ENCODE measurements around the gene ZRANB3. TPM values are rescaled to one million over a fixed set of nuclear protein-coding genes. Genes with fewer than 3 reads are reported as not detected.

Gene ZRANB3
- total RNA-seq, 4 donors from 2014 or later = 2.8 to 6.9 (median 6.0) TPM

GRCh38 chr2:135485441-135485840 lies 45.6 kb downstream of the ZRANB3 start:
- H3K9me3 ChIP-seq = peaks cover 4% of the 10 kb centered on the region
- no peak for DNase-seq (ENCODE audit: low spot score in 2 of 2)
- H3K27ac ChIP-seq = no peak overlapping the region
- no peaks in the 10 kb centered on the region for H3K4me1 ChIP-seq
- no peaks in the 10 kb centered on the region for H3K27me3 ChIP-seq
- TF ChIP-seq, protein P1, sequence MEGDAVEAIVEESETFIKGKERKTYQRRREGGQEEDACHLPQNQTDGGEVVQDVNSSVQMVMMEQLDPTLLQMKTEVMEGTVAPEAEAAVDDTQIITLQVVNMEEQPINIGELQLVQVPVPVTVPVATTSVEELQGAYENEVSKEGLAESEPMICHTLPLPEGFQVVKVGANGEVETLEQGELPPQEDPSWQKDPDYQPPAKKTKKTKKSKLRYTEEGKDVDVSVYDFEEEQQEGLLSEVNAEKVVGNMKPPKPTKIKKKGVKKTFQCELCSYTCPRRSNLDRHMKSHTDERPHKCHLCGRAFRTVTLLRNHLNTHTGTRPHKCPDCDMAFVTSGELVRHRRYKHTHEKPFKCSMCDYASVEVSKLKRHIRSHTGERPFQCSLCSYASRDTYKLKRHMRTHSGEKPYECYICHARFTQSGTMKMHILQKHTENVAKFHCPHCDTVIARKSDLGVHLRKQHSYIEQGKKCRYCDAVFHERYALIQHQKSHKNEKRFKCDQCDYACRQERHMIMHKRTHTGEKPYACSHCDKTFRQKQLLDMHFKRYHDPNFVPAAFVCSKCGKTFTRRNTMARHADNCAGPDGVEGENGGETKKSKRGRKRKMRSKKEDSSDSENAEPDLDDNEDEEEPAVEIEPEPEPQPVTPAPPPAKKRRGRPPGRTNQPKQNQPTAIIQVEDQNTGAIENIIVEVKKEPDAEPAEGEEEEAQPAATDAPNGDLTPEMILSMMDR (IDR thresholded peaks at IDR 0.05) = no peak
- WGBS = 96% methylated on average over 4 of the region's 4 CpGs
- no peak overlapping the region for H3K4me3 ChIP-seq
- no peaks in the 10 kb centered on the region for H3K36me3 ChIP-seq

GRCh38 chr2:135475128-135475527 lies 55.9 kb downstream of the ZRANB3 start:
- TF ChIP-seq POLR2AphosphoS5 (IDR thresholded peaks at IDR 0.05) (no peak), POLR2A (IDR thresholded peaks at IDR 0.05) (no peak), EP300 (IDR thresholded peaks at IDR 0.05) (no peak)
- TF ChIP-seq, protein P1 (IDR thresholded peaks at IDR 0.05) = no peak
- Histone ChIP-seq H3K4me1 (no peaks in the 10 kb centered on the region), H3K9me3 (no peaks in the 10 kb centered on the region), H3K27me3 (no peaks in the 10 kb centered on the region), H3K4me3 (no peak overlapping the region), H3K36me3 (no peaks in the 10 kb centered on the region), H3K27ac (no peak overlapping the region)
- no peak for DNase-seq (ENCODE audit: low spot score in 2 of 2)

DNA sequence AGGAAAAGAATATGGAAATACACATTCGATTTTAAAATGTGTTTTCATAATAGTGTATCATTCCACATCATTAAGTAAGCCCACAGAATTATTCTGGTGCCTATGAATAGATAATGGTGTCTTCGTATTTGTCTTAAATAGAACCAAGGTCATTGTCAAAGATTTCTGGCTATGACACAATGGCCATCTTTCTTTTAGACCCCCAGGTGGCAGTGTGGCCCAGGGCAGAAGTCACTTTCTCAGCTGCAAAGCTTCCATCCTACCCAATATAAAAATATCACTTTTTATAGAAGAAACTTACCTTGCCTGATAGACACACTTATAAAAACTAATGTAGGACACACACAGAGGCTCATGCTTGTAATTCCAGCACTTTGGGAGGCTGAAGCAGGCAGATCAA lies 57.5 kb downstream of the ZRANB3 start:
- no peaks in the 10 kb centered on the region for H3K27me3 ChIP-seq
- H3K4me3 ChIP-seq = no peak overlapping the region
- H3K4me1 ChIP-seq = no peaks in the 10 kb centered on the region
- H3K9me3 ChIP-seq = no peaks in the 10 kb centered on the region
- no peak for DNase-seq (ENCODE audit: low spot score in 2 of 2)
- H3K27ac ChIP-seq = no peak overlapping the region
- no peaks in the 10 kb centered on the region for H3K36me3 ChIP-seq
- 90% methylated on average over 2 of the region's 2 CpGs for WGBS
- TF ChIP-seq, protein P1 (IDR thresholded peaks at IDR 0.05) = peak in 1 of 2 donors; percentile 5
- no peak for TF ChIP-seq POLR2AphosphoS5 (IDR thresholded peaks at IDR 0.05)

GRCh38 chr2:135471106-135471505 lies 59.9 kb downstream of the ZRANB3 start:
- no peak overlapping the region for H3K4me3 ChIP-seq
- TF ChIP-seq POLR2AphosphoS5 (IDR thresholded peaks at IDR 0.05) = no peak
- TF ChIP-seq POLR2A (IDR thresholded peaks at IDR 0.05) = no peak
- TF ChIP-seq, protein P1 (IDR thresholded peaks at IDR 0.05) = no peak
- no peak for TF ChIP-seq EP300 (IDR thresholded peaks at IDR 0.05)
- H3K9me3 ChIP-seq = no peaks in the 10 kb centered on the region
- H3K4me1 ChIP-seq = no peaks in the 10 kb centered on the region
- no peaks in the 10 kb centered on the region for H3K36me3 ChIP-seq
- no peak for DNase-seq (ENCODE audit: low spot score in 2 of 2)
- H3K27ac ChIP-seq = no peak overlapping the region
- H3K27me3 ChIP-seq = no peaks in the 10 kb centered on the region

DNA sequence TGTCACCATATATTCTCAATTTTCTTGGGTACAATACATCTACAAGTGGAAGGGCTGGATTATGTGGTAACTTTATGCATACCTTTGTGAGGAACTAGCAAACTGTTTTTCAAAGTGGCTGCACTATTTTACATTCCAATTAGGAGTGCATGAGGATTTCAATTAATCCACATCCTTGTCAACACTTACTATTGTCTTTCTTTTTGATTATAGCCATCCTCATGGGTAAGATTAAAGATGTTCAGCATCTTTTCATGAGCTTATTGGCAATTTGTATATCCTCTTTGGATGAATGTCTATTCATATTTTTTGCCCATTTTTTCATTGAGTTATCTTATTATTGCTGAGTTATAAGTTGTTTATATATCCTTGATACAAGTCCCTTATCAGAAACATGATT lies 73.7 kb downstream of the ZRANB3 start:
- H3K36me3 ChIP-seq = no peaks in the 10 kb centered on the region
- no peak for TF ChIP-seq EP300 (IDR thresholded peaks at IDR 0.05)
- TF ChIP-seq, protein P1 (IDR thresholded peaks at IDR 0.05) = no peak
- TF ChIP-seq POLR2A (IDR thresholded peaks at IDR 0.05) = no peak
- no peak for TF ChIP-seq POLR2AphosphoS5 (IDR thresholded peaks at IDR 0.05)
- H3K4me1 ChIP-seq = no peaks in the 10 kb centered on the region
- H3K9me3 ChIP-seq = peaks cover 19% of the 10 kb centered on the region
- no peak overlapping the region for H3K4me3 ChIP-seq
- DNase-seq (ENCODE audit: low spot score in 2 of 2) = no peak
- H3K27ac ChIP-seq = no peak overlapping the region
- no peaks in the 10 kb centered on the region for H3K27me3 ChIP-seq

Data from suprapubic skin (tissue), 4 donors.